Right renal cortex interstitium (tissue), 3 donors: ENCODE results near the gene HAVCR1. TPM values are rescaled to one million over a fixed set of nuclear protein-coding genes. Genes with fewer than 3 reads are reported as not detected.
"Not testable (repeated sequence)": the region's sequence is repeated elsewhere in the genome, so short reads cannot be mapped to it uniquely, and the experiment has no call there.

Experiments
- DNase-seq, 3 donors: peaks; one replicate each; pipeline ENCODE4 v3.0.0-alpha.2; 2013; ENCODE audit warnings: low read depth in 3 of 3, low spot score in 2 of 3
- polyA plus RNA-seq, 3 donors: library from polyadenylated mRNA; unstranded; fragments of 120-200 nt; gene quantifications; one replicate each; pipeline ENCODE4 v1.2.1, GENCODE V29; 2013; ENCODE audit not compliant: insufficient read length in 3 of 3

The HAVCR1 gene
- polyA plus RNA-seq: 1 to 10 TPM; 2.3 to 4.2 (median 2.8) TPM

DNA sequence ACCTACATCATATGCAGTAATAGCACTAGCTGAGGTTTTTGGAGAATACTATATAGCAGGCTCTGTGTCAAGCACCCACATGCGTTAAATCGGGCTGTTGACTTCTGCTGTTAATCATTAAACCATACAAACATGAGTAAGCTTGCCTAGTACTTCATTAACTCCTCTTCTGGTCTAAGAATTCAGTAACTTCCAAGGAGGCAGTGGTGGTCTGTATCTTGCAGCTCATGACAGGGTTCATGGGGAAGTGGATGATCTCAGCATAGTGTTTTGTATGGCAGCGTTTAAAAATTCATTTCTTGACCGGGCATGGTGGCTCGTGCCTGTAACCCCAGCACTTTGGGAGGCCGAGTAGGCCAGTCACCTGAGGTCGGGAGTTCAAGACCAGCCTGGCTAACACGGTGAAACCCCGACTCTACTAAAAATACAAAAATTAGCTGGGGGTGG is at the start of gene HAVCR1:
Gene HAVCR1, minus strand, starts transcription at position 24 of the 447 bp plus-strand sequence. CDS start 1,173 bp downstream, outside the sequence.
- DNase-seq: no peak

- DNase-seq: no peak
Observed at GRCh38 chr5:157107508-157107907, 48.6 kb upstream of the HAVCR1 start.

- no peak for DNase-seq
Observed at GRCh38 chr5:157106630-157107461, 47.9 kb upstream of the HAVCR1 start.

DNA sequence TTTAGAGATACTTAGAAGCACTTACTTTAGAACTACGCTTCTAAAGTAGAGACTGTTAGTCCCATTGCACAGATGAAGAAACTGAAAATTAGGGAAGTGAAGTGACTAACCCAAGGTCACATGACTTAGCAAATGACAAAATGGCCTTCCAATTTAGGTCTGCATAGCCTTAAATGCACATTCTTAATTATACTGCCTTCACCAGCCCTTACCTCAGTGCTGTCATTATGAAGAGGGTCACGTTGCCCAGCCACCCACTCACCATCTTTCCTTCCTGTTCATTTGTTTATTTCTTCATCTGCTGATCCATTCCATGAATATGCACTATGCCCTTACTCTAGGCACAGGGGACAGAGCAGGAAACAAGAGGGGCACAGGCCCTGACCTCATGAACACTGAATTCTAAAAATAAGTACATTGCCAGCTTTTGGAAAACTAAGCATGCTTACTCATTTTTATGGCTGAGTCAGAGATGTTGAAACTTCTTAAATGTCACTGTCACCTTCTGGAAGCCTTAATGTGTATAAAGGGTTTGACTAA is 41.3 kb upstream of the HAVCR1 start:
- DNase-seq: no peak

GRCh38 chr5:157088342-157088990 is 29.6 kb upstream of the HAVCR1 start:
- no peak for DNase-seq

- DNase-seq: no peak
Observed at GRCh38 chr5:157086751-157087359, 27.9 kb upstream of the HAVCR1 start.

DNA sequence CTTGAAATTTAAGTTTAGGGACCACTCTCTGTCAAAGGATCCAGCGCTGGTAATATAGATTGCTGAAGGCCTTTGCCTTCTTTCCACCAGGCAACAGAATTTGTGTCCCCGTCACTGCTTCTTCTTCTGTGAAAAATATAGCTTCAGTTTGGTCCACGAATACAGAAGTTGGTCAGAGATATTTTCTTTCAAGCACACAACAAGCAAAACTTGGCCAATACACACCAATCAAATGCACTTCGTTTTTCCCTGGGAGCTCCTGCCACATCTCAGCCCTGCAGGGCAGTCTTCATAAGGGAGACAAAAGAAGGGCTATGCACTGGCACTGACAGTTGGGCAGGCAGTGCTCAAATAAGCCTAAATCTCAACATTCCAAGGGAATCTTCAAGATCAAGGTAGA is 27.0 kb upstream of the HAVCR1 start:
- DNase-seq: no peak

- DNase-seq: no peak
Observed at GRCh38 chr5:157080286-157080685, 21.4 kb upstream of the HAVCR1 start.

DNA sequence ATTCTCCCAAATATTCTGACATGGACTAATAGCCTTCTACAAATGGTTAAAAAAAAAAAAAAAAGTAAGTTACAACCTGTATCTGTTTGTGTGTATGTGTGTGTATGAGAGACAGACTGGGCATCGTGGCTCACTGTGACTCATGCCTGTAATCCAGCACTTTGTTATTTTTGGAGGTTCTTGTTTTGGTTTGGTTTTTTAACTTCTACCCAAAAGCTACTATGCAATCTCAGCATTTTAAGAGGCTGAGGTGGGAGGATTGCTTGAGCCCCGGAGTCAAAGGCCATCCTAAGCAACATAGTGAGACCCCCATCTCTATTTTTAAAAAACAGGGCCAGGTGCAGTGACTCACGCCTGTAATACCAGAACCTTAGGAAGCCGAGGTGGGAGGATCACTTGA is 17.6 kb upstream of the HAVCR1 start:
- no peak for DNase-seq

- no peak for DNase-seq
Observed at GRCh38 chr5:157072508-157072907, 13.6 kb upstream of the HAVCR1 start.

GRCh38 chr5:157069949-157070348 is 11.0 kb upstream of the HAVCR1 start:
- no peak for DNase-seq

GRCh38 chr5:157068785-157069184 is 9.9 kb upstream of the HAVCR1 start:
- no peak for DNase-seq

DNA sequence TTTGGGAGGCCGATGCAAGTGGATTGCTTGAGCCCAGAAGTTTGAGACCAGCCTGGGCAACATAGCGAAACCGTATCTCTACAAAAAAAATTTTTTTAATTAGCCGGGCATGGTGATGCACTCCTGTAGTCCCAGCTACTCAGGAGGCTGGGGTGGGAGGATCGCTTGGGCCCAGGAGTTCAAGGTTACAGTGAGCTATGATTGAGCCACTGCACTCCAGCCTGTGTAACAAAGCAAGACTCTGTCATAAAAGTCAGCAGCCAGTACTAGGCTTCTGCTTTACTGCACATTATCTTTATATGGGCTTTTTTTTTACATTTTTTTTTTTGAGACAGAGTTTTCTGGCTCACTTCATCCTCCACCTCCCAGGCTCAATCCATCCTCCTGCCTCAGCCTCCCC is 9.4 kb upstream of the HAVCR1 start:
- no peak for DNase-seq

- no peak for DNase-seq
Observed at GRCh38 chr5:157067005-157067404, 8.1 kb upstream of the HAVCR1 start.

DNA sequence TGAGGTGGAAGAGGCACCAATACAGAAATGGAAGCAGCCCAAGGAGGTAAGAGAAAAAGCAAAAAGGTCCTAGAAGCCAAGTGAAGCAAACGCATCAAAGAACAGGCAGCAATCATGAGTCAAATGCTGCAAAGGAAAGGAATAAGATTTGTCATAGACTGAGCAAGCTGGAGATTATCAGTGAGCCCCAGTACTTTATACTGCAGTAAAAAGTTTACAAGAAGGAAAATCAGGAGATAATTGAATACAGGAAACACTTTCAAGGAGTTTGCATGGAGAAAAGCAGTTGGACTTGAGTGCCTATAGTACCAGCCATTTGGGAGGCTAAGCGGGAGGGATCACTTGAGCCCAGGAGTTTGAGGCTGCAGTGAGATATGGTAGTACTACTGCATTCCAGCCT is 7.2 kb upstream of the HAVCR1 start:
- DNase-seq: no peak

DNA sequence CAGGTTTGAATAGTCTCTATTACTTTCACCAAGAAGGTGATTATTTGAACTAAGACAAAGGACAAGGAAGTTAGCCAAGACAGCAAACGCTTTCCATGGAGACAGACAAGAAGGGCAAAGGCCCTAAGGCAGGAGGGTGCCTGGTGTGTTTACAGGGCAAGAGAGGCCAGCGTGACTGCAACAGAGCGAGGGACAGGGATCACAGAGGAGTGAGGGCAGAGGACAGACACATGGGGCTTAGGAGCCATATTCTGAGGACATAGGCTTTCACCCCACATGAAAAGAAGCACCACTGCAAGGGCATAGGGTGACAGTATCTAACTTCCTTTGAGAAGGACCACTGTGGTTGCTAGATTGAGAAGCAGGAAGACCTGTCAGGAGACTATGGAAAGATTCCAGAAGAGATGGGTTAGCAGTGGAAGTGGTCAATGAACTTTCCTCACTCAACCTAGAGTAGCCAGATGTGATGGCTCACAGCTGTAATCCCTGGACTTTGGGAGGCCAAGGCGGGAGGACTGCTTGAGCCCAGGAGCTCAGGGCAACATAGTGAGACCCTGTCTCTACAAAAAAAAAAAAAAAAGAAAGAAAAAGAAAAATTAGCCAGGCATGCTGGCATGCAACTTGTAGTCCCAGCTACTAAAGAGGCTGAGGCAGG is 5.0 kb upstream of the HAVCR1 start:
- no peak for DNase-seq

DNA sequence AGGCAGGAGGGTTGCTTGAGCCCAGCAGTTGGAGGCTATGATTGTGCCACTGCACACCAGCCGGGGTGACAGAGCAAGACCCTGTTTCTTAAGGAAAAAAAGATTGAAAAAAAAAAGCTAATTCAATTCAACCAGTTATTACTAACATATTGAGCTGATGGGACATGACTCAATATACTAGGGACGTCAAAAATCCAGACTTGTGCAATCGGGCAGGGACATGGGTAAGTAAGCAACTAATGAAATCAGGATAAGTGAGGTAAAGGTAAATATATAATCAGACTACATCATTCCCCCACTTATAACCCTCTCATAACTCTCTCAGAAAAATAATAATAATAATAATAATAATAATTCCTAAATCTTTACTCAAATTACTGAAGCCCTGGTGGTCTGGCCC is 975 bp upstream of the HAVCR1 start:
- no peak for DNase-seq

- no peak for DNase-seq
Observed at GRCh38 chr5:157057459-157058370, 1.2 kb downstream of the HAVCR1 start.

DNA sequence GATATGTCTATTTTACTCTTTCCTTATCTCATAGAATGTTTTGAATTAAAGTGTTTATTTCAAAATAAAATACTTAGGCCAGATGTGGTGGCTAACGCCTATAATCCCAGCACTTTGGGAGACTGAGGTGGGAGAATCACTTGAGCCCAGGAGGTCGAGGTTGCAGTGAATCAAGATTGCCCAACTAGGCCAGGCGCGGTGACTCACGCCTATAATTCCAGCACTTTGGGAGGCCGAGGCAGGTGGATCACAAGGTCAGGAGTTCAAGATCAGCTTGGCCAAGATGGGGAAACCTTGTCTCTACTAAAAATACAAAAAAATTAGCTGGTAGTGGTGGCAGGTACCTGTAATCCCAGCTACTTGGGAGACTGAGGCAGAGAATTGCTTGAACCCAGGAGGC is 2.1 kb downstream of the HAVCR1 start:
- not testable (repeated sequence) for DNase-seq
